DOHH2 (cell line): ENCODE measurements around the gene DLGAP1.

Source experiments
- CTCF ChIP-seq: fragments of 200-600 bp; sonication (generic); IDR thresholded peaks from one replicate; pipeline ENCODE4 v1.5.1; 2014; ENCODE audit warnings: antibody characterized with exemption, mild to moderate bottlenecking, low read depth, low read length; ENCODE audit not compliant: poor library complexity, severe bottlenecking
- EZH2phosphoT487 ChIP-seq: fragments of 200-600 bp; sonication (generic); IDR thresholded peaks from 2 replicates; pipeline ENCODE4 v1.6.1; 2017; ENCODE audit warnings: borderline replicate concordance, mild to moderate bottlenecking, antibody characterized with exemption, low read length, moderate library complexity, mixed read lengths

GRCh38 chr18:4391859-4392258 is 63.2 kb downstream of the DLGAP1 start:
- no peak for TF ChIP-seq CTCF
- no peak for TF ChIP-seq EZH2phosphoT487
